Suprapubic skin (tissue), 4 donors: ENCODE measurements around the gene EZR. TPM values are rescaled to one million over a fixed set of nuclear protein-coding genes. Genes with fewer than 3 reads are reported as not detected.

Experiments
- DNase-seq, 2 donors: peaks; one replicate each; pipeline ENCODE4 v3.0.0-alpha.2; 2019; ENCODE audit warnings: low spot score in 2 of 2
- H3K27ac ChIP-seq: fragments of 200-600 bp; sonication (generic); one replicate; pipeline ENCODE4 v1.5.1; 2019
- H3K27me3 ChIP-seq: fragments of 200-600 bp; sonication (generic); one replicate; pipeline ENCODE4 v1.5.1; 2019
- H3K36me3 ChIP-seq: fragments of 200-600 bp; sonication (generic); one replicate; pipeline ENCODE4 v1.5.1; 2019
- H3K4me1 ChIP-seq: fragments of 200-600 bp; sonication (generic); one replicate; pipeline ENCODE4 v1.5.1; 2019
- H3K4me3 ChIP-seq: fragments of 200-600 bp; sonication (generic); one replicate; pipeline ENCODE4 v1.5.1; 2019; ENCODE audit warnings: mild to moderate bottlenecking
- H3K9me3 ChIP-seq: fragments of 200-600 bp; sonication (generic); one replicate; pipeline ENCODE4 v1.5.1; 2019
- CTCF ChIP-seq, 2 donors: fragments of 200-600 bp in 1 of 2; fragments of 450-650 bp in 1 of 2; sonication (generic) in 1 of 2; IDR thresholded peaks; one replicate each; pipeline ENCODE4 v1.5.1; 2016 to 2019; ENCODE audit warnings: antibody characterized with exemption in 2 of 2, mild to moderate bottlenecking in 1 of 2, moderate library complexity in 1 of 2
- EP300 ChIP-seq: sonication (generic); formaldehyde crosslinking; IDR thresholded peaks from one replicate; pipeline ENCODE4 v1.6.1; 2017; ENCODE audit warnings: antibody characterized with exemption
- POLR2A ChIP-seq, 2 donors: fragments of 450-650 bp; IDR thresholded peaks; one replicate each; pipeline ENCODE4 v1.6.1; 2017; ENCODE audit warnings: antibody characterized with exemption in 2 of 2, mild to moderate bottlenecking in 2 of 2, moderate library complexity in 2 of 2
- POLR2AphosphoS5 ChIP-seq, 3 donors: sonication (generic); formaldehyde crosslinking; IDR thresholded peaks; one replicate each; pipeline ENCODE4 v1.6.1; 2017; ENCODE audit warnings: antibody characterized with exemption in 3 of 3
- WGBS: methylation state at CpG from one replicate; pipeline ENCODE4 v1.1.5; 2018; 5-methylcytosine and 5-hydroxymethylcytosine counted together
- total RNA-seq, 4 donors: library from RNA; depleted of rRNA; stranded (reverse); fragments of >200 nt; gene quantifications; one replicate each; pipeline ENCODE4 v1.1.0, GENCODE V29; 2016

Gene EZR
- total RNA-seq, 4 donors from 2014 or later = 154 to 394 (median 238) TPM

- 70% methylated on average over 7 of the region's 7 CpGs for WGBS
- no peaks in the 10 kb centered on the region for H3K27me3 ChIP-seq
Observed at GRCh38 chr6:158791274-158791855, 27.8 kb downstream of the EZR start.

GRCh38 chr6:158789115-158789917 is 29.9 kb downstream of the EZR start:
- H3K9me3 ChIP-seq = no peaks in the 10 kb centered on the region
- H3K27me3 ChIP-seq = no peaks in the 10 kb centered on the region
- TF ChIP-seq POLR2AphosphoS5 (IDR thresholded peaks at IDR 0.05) (no peak), EP300 (no peak), POLR2A (IDR thresholded peaks at IDR 0.05) (no peak), CTCF (IDR thresholded peaks at IDR 0.05) (no peak)
- DNase-seq = no peak
- no peak overlapping the region for H3K4me3 ChIP-seq
- H3K36me3 ChIP-seq = peaks cover 34% of the 10 kb centered on the region
- 82% methylated on average over 11 of the region's 11 CpGs for WGBS
- no peak overlapping the region for H3K27ac ChIP-seq
- peaks cover 10% of the 10 kb centered on the region for H3K4me1 ChIP-seq

More at GRCh38 chr6:158791274-158791855, 27.8 kb downstream of the EZR start:
- peaks cover 15% of the 10 kb centered on the region for H3K4me1 ChIP-seq
- H3K4me3 ChIP-seq = no peak overlapping the region
- no peak for TF ChIP-seq POLR2AphosphoS5 (IDR thresholded peaks at IDR 0.05)
- no peak for TF ChIP-seq EP300
- no peak for TF ChIP-seq POLR2A (IDR thresholded peaks at IDR 0.05)
- TF ChIP-seq CTCF (IDR thresholded peaks at IDR 0.05) = no peak
- no peak overlapping the region for H3K27ac ChIP-seq
- H3K9me3 ChIP-seq = no peaks in the 10 kb centered on the region
- H3K36me3 ChIP-seq = peaks cover 18% of the 10 kb centered on the region
- no peak for DNase-seq

GRCh38 chr6:158787395-158787794 is 31.8 kb downstream of the EZR start:
- peaks cover 15% of the 10 kb centered on the region for H3K4me1 ChIP-seq
- WGBS = 65% methylated on average over 6 of the region's 6 CpGs
- no peak overlapping the region for H3K27ac ChIP-seq
- no peak for TF ChIP-seq EP300
- TF ChIP-seq POLR2A (IDR thresholded peaks at IDR 0.05) = no peak
- TF ChIP-seq CTCF (IDR thresholded peaks at IDR 0.05) = no peak
- no peak for TF ChIP-seq POLR2AphosphoS5 (IDR thresholded peaks at IDR 0.05)
- H3K9me3 ChIP-seq = no peaks in the 10 kb centered on the region
- no peaks in the 10 kb centered on the region for H3K27me3 ChIP-seq
- no peak overlapping the region for H3K4me3 ChIP-seq
- DNase-seq = no peak
- peaks cover 53% of the 10 kb centered on the region for H3K36me3 ChIP-seq

GRCh38 chr6:158786645-158787304 is 32.4 kb downstream of the EZR start:
- Histone ChIP-seq H3K27me3 (no peaks in the 10 kb centered on the region), H3K4me1 (peaks cover 21% of the 10 kb centered on the region), H3K36me3 (peaks cover 59% of the 10 kb centered on the region), H3K27ac (no peak overlapping the region), H3K4me3 (no peak overlapping the region), H3K9me3 (no peaks in the 10 kb centered on the region)
- TF ChIP-seq POLR2AphosphoS5 (IDR thresholded peaks at IDR 0.05) (no peak), CTCF (IDR thresholded peaks at IDR 0.05) (no peak), POLR2A (IDR thresholded peaks at IDR 0.05) (no peak), EP300 (no peak)
- DNase-seq = no peak
- WGBS = 60% methylated on average over 6 of the region's 6 CpGs

GRCh38 chr6:158785036-158785435 is 34.1 kb downstream of the EZR start:
- Histone ChIP-seq H3K27me3 (no peaks in the 10 kb centered on the region), H3K36me3 (peaks cover 70% of the 10 kb centered on the region), H3K4me1 (peaks cover 26% of the 10 kb centered on the region), H3K9me3 (no peaks in the 10 kb centered on the region), H3K4me3 (no peak overlapping the region), H3K27ac (no peak overlapping the region)
- DNase-seq = no peak
- TF ChIP-seq POLR2A (IDR thresholded peaks at IDR 0.05) (no peak), CTCF (IDR thresholded peaks at IDR 0.05) (no peak)
- WGBS = 94% methylated on average over 12 of the region's 12 CpGs
